Gastroesophageal sphincter (tissue), 4 donors: ENCODE measurements around the gene MRPL20. TPM values are rescaled to one million over a fixed set of nuclear protein-coding genes. Genes with fewer than 3 reads are reported as not detected.

ENCODE experiments used
- ATAC-seq: fragments of 150-250 bp; one replicate; pipeline ENCODE4 v1.9.1; 2016; ENCODE audit warnings: mild to moderate bottlenecking, moderate library complexity
- H3K27ac ChIP-seq, 4 donors: fragments of 200-600 bp; sonication (generic) in 3 of 4; 1 replicate in 3 of 4; 2 replicates in 1 of 4; pipeline ENCODE4 v1.5.1; 2016 to 2019
- H3K27me3 ChIP-seq: fragments of 200-600 bp; sonication (generic); one replicate; pipeline ENCODE4 v1.5.1; 2019
- H3K36me3 ChIP-seq, 2 donors: fragments of 200-600 bp; sonication (generic); one replicate each; pipeline ENCODE4 v1.5.1; 2019; ENCODE audit warnings: control low read depth in 1 of 2
- H3K4me1 ChIP-seq, 3 donors: fragments of 200-600 bp; sonication (generic); 1 replicate in 2 of 3; 2 replicates in 1 of 3; pipeline ENCODE4 v1.5.1; 2016 to 2019; ENCODE audit warnings: control low read depth in 2 of 3
- H3K4me3 ChIP-seq, 2 donors: fragments of 200-600 bp; sonication (generic); one replicate each; pipeline ENCODE4 v1.5.1; 2019; ENCODE audit warnings: mild to moderate bottlenecking in 1 of 2, moderate library complexity in 1 of 2
- H3K9me3 ChIP-seq, 3 donors: fragments of 200-600 bp; sonication (generic); one replicate each; pipeline ENCODE4 v1.5.1; 2017 to 2019; ENCODE audit warnings: control low read depth in 2 of 3
- EP300 ChIP-seq: sonication (generic); formaldehyde crosslinking; IDR thresholded peaks from one replicate; pipeline ENCODE4 v1.6.1; 2017; ENCODE audit warnings: antibody characterized with exemption, mild to moderate bottlenecking
- POLR2A ChIP-seq, 2 donors: fragments of 450-650 bp; IDR thresholded peaks; one replicate each; pipeline ENCODE4 v1.6.1; 2017; ENCODE audit warnings: antibody characterized with exemption in 2 of 2, mild to moderate bottlenecking in 2 of 2, moderate library complexity in 1 of 2
- POLR2AphosphoS5 ChIP-seq: sonication (generic); formaldehyde crosslinking; IDR thresholded peaks from one replicate; pipeline ENCODE4 v1.6.1; 2017; ENCODE audit warnings: antibody characterized with exemption
- WGBS, 2 donors: methylation state at CpG; one replicate each; pipeline ENCODE4 v1.1.5; 2018; ENCODE audit warnings: low coverage in 1 of 2; 5-methylcytosine and 5-hydroxymethylcytosine counted together
- total RNA-seq, 4 donors: library from RNA; depleted of rRNA; stranded (reverse); fragments of >200 nt; gene quantifications; one replicate each; pipeline ENCODE4 v1.1.0, GENCODE V29; 2016
- TF ChIP-seq, protein P1 (sequence below), 4 experiments: fragments of 200-600 bp in 2 of 4; fragments of 450-650 bp in 2 of 4; sonication (generic) in 1 of 4; IDR thresholded peaks; one replicate each; pipeline ENCODE4 v1.5.1; 2017 to 2019; ENCODE audit warnings: antibody characterized with exemption in 4 of 4, mild to moderate bottlenecking in 2 of 4, moderate library complexity in 2 of 4

The MRPL20 gene
- total RNA-seq, 4 donors from 2014 or later: 121 to 215 (median 159) TPM

DNA sequence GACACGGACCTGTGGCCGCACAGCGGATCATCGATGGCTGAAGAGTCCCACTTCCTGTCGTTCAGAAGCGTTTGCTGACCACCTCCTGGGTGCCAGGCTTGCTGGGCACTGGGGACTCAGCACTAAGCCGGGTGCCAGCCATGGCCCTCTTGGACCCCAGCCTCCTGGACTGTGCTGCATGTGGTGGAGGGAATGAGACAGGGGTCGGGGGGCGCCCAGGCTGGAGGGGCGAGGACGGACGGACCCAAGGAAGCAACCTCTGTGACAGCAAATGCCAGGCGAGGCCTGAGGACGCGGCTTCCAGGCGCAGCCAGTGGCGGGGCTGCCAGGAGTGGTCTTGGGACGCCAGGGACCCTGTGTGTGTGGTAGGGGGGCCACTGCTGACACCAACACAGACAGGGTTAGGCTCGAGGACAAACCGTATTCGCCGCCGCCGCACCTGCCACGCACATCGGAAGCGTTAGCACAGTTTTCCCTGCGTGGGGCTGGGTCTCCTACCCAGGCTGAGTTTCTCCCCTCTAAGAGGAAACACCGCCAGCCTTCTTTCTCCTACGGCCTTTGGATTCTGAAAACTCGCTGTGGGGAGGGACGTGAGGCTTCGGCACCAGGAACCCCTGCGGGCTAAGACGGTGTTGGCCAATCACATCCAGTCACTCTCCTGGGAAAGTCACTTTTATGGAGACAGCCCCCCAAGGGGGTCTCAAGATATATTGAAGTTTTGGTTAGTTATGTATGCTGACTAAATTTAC, 45.7 kb downstream of the MRPL20 start:
- no peak for ATAC-seq
- H3K4me3 ChIP-seq: no peak overlapping the region
- WGBS, 2 donors: 40 to 74% methylated on average over 1 to 18 of the region's 35 CpGs
- peak overlapping the region in 3 of 4 donors; percentile 40 to 87 (median 72) for H3K27ac ChIP-seq
- TF ChIP-seq, protein P1, sequence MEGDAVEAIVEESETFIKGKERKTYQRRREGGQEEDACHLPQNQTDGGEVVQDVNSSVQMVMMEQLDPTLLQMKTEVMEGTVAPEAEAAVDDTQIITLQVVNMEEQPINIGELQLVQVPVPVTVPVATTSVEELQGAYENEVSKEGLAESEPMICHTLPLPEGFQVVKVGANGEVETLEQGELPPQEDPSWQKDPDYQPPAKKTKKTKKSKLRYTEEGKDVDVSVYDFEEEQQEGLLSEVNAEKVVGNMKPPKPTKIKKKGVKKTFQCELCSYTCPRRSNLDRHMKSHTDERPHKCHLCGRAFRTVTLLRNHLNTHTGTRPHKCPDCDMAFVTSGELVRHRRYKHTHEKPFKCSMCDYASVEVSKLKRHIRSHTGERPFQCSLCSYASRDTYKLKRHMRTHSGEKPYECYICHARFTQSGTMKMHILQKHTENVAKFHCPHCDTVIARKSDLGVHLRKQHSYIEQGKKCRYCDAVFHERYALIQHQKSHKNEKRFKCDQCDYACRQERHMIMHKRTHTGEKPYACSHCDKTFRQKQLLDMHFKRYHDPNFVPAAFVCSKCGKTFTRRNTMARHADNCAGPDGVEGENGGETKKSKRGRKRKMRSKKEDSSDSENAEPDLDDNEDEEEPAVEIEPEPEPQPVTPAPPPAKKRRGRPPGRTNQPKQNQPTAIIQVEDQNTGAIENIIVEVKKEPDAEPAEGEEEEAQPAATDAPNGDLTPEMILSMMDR (IDR thresholded peaks at IDR 0.05): no peak
- H3K4me1 ChIP-seq: peaks cover 0 to 57% (median 6%) of the 10 kb centered on the region in 3 donors
- H3K36me3 ChIP-seq: no peaks in the 10 kb centered on the region
- H3K27me3 ChIP-seq: peaks cover 32% of the 10 kb centered on the region
- no peaks in the 10 kb centered on the region for H3K9me3 ChIP-seq

DNA sequence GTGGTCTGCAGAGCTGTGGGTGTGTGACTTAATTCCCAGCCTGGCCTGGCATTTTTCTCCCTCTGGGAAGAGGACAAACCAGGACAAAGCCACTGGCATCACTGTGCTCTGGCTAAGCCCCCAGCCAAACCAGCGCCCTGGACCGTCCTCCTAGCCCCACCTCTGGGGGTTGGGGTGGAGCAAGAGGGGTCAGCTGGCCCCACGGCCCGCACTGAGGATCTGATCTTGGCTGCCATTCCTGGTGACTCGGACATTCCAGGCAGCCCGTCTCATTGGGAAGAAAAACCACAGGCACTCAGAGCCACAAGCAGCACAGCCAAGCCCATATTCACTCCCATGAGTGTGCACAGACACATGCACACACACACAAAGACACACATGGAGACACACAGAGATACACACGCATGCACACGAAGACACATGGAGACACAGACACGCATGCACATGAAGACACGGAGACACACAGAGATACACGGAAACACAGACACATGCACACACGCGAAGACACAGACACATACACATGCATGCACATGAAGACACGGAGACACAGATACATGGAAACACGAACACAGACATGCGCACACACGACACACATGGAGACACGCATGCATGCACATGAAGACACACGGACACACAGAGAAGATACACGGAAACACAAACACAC, 46.5 kb downstream of the MRPL20 start:
- TF ChIP-seq POLR2A (IDR thresholded peaks at IDR 0.05) (no peak), POLR2AphosphoS5 (peak; percentile 21)
- peak; percentile 72 for ATAC-seq
- H3K4me3 ChIP-seq: no peak overlapping the region
- no peaks in the 10 kb centered on the region for H3K36me3 ChIP-seq
- H3K27me3 ChIP-seq: peaks cover 40% of the 10 kb centered on the region
- 75 to 81% methylated on average over 8 to 14 of the region's 20 CpGs for WGBS, 2 donors
- H3K9me3 ChIP-seq: no peaks in the 10 kb centered on the region
- H3K27ac ChIP-seq: peak overlapping the region in 3 of 4 donors; percentile 87 to 92 (median 89)
- peaks cover 0 to 65% (median 9%) of the 10 kb centered on the region in 3 donors for H3K4me1 ChIP-seq

DNA sequence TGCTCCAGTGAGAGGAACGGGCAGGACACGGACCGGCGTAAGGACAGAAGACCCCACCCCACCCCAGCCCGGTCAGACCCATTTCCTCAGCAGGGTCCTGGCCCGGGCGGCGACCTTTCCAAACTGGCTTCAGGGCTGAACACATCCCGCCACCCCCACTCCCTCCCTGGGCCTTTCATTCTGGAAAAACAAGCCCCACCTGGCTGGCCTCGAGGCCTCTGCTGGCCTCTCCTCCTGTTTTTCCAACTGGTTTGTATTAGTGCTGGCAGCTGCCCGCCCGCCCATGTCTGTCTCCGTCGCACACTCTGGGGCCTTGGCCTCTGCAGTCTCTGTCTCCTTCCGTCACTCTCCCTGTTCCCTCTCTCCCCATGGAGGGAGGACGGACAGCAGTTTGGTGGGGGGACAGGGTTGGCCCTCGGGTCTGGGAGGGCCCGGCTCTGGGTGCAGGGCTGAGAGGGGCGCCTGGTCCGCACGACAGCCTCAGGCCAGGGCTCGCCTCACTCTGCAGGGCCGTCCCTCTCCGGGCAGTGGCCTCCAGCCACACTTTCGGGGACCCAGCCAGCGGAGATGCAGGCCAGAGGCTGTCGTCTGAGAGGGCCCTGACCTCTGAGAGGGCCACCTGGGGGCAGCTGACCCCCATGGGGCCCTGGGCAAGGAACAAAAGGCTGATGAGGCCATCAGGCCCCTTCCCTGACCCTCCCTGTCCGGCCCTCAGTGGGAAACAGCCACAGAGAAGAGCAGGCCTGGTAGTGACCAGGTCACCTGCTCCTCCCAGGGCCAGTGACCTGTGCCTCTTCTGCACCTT, 47.2 kb downstream of the MRPL20 start:
- peaks cover 48% of the 10 kb centered on the region for H3K27me3 ChIP-seq
- 13% methylated on average over 4 of the region's 28 CpGs; no CpG with 5 or more reads in 1 of the 2 donors for WGBS, 2 donors
- TF ChIP-seq POLR2A (IDR thresholded peaks at IDR 0.05) (no peak), EP300 (no peak), POLR2AphosphoS5 (no peak)
- TF ChIP-seq, protein P1 (IDR thresholded peaks at IDR 0.05): no peak
- H3K27ac ChIP-seq: peak overlapping the region; percentile 16 to 92 (median 88)
- H3K4me1 ChIP-seq: peaks cover 0 to 73% (median 17%) of the 10 kb centered on the region in 3 donors
- H3K4me3 ChIP-seq: no peak overlapping the region
- ATAC-seq: peak; percentile 13
- no peaks in the 10 kb centered on the region for H3K9me3 ChIP-seq
- H3K36me3 ChIP-seq: no peaks in the 10 kb centered on the region

DNA sequence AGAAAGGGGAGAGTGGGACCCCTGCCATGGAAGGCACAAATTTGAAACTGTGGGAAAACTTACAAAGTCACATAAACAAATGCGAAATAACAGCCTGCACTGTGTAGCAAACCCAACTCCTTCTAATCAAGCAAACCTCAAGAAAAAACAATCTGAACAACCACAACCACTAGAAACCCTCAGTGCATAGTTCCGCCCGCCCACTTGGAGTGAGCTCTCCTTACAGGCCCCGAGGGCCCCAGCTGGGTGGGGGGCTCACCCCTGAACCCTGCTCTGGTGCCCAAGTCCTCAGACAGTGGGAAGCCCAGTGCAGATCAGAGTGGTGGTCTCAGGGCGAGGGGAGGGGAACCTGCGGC, 47.8 kb downstream of the MRPL20 start:
- no peaks in the 10 kb centered on the region for H3K9me3 ChIP-seq
- H3K36me3 ChIP-seq: peaks cover 0 to 3% of the 10 kb centered on the region in 2 donors
- peaks cover 54% of the 10 kb centered on the region for H3K27me3 ChIP-seq
- H3K4me1 ChIP-seq: peaks cover 0 to 79% (median 20%) of the 10 kb centered on the region in 3 donors
- TF ChIP-seq POLR2AphosphoS5 (no peak), EP300 (no peak), POLR2A (IDR thresholded peaks at IDR 0.05) (no peak)
- TF ChIP-seq, protein P1 (IDR thresholded peaks at IDR 0.05): no peak
- WGBS, 2 donors: 20 to 49% methylated on average over 1 to 2 of the region's 6 CpGs
- H3K4me3 ChIP-seq: no peak overlapping the region
- no peak for ATAC-seq
- peak overlapping the region in 3 of 4 donors; percentile 87 to 92 (median 89) for H3K27ac ChIP-seq
